ENCODE data around the gene APBA2. TPM values are rescaled to one million over a fixed set of nuclear protein-coding genes. Genes with fewer than 3 reads are reported as not detected.

APBA2 gene
- polyA plus RNA-seq, 1 donor (not counting 4 experiments of a cell fraction or from before 2014, with no cell fraction given) = 5.5 TPM

DNA sequence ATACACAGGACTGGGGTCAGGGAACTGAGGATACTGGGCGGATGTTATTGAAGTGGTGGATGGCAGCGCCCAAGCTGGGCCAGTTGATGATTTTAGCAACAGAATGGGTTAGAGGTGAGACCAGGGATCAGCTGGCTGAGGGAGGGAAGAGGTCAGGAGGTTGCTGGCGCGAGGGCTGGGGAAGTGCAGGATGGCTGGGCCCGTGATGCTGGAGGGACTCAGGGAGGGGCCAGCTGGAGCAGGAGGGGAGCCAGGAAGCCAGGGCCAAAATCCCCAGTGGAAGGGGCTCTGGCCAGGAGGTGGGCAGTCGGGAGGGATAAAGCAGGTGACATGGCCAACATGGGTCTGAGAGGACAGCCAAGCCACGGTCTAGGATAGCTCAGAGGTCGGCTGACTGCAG is 205.9 kb downstream of the APBA2 start:
- Histone ChIP-seq H3K9me1 (ENCODE audit: control insufficient read depth, extremely low read depth, insufficient read depth, low read length) (no peaks in the 10 kb centered on the region), H3K4me3 (ENCODE audit: control insufficient read depth in 2 of 3, extremely low read depth in 1 of 3, insufficient read depth in 2 of 3, low read depth in 1 of 3, low read length in 3 of 3) (no peak overlapping the region), H3K27me3 (ENCODE audit: control insufficient read depth, extremely low read depth, insufficient read depth, low read length) (no peaks in the 10 kb centered on the region), H4K20me1 (ENCODE audit: control insufficient read depth, extremely low read depth, insufficient read depth, low read length) (no peaks in the 10 kb centered on the region), H3K36me3 (ENCODE audit: control insufficient read depth in 2 of 2, extremely low read depth in 1 of 2, insufficient read depth in 2 of 2, low read length in 2 of 2) (no peaks in the 10 kb centered on the region), H2AFZ (ENCODE audit: control insufficient read depth, low read length) (no peak overlapping the region), H3K27ac (ENCODE audit: control insufficient read depth, insufficient read depth, low read length) (no peak overlapping the region), H3K9me3 (ENCODE audit: control insufficient read depth, low read depth, low read length) (no peaks in the 10 kb centered on the region), H3K79me2 (ENCODE audit: control insufficient read depth, insufficient read depth, low read length) (no peaks in the 10 kb centered on the region), H3K4me2 (ENCODE audit: control insufficient read depth, extremely low read depth, insufficient read depth, low read depth, low read length) (no peak overlapping the region), H3K4me1 (ENCODE audit: control insufficient read depth, extremely low read depth, insufficient read depth, low read length) (no peaks in the 10 kb centered on the region), H3K9ac (ENCODE audit: control insufficient read depth, extremely low read depth, insufficient read depth, low read length) (no peak overlapping the region)
- DNase-seq (ENCODE audit: low read depth, low spot score) (no peak), FAIRE-seq (no peak)
- TF ChIP-seq, protein P1, sequence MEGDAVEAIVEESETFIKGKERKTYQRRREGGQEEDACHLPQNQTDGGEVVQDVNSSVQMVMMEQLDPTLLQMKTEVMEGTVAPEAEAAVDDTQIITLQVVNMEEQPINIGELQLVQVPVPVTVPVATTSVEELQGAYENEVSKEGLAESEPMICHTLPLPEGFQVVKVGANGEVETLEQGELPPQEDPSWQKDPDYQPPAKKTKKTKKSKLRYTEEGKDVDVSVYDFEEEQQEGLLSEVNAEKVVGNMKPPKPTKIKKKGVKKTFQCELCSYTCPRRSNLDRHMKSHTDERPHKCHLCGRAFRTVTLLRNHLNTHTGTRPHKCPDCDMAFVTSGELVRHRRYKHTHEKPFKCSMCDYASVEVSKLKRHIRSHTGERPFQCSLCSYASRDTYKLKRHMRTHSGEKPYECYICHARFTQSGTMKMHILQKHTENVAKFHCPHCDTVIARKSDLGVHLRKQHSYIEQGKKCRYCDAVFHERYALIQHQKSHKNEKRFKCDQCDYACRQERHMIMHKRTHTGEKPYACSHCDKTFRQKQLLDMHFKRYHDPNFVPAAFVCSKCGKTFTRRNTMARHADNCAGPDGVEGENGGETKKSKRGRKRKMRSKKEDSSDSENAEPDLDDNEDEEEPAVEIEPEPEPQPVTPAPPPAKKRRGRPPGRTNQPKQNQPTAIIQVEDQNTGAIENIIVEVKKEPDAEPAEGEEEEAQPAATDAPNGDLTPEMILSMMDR (optimal IDR thresholded peaks at IDR 0.05 in 1 of 3, IDR thresholded peaks at IDR 0.05 in 1 of 3, conservative IDR thresholded peaks at IDR 0.05 in 1 of 3; ENCODE audit: extremely low read depth in 1 of 3, insufficient read depth in 2 of 3, low read length in 3 of 3) = no peak
- TF ChIP-seq EZH2 (IDR thresholded peaks at IDR 0.05; ENCODE audit: low read length) = no peak
- dilution Hi-C loops (cut with MboI; ENCODE audit: extremely low pct_ligation_motif_present, low sequenced_read_pairs) = no loop called here

DNA sequence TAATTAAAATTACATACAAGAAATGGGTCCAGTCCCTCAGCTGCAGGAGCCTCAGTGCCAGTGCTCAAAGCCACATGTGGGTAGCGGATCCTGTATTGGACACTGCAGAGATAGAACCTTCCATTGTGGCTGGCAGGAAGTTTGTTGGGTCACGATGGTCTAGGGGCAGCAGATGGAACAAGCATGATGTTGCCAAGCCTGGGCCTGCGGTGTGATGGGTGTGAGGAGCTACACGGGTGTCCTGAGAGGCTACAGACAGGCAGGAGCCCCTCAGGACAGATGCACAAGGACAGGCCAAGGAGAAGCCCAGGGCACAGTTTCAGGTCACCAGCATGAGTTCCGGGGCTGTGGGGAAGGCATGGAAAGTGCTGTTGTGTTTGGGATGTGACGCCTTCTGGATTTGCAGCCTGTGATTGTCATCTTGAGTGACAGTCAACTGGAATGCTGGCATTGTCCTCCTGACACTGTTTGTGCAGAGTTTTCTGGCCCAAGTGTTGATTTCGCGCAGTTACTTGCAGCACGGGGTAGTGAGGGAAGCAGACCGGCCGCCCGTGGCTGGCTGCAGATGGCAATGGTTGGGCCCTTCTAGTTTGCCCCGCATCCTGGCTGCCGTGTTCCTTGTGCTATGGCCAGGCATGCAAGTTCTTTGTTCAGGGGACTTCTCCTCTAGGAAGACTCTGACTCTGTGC is 206.7 kb downstream of the APBA2 start:
- no peaks in the 10 kb centered on the region for H4K20me1 ChIP-seq (ENCODE audit: control insufficient read depth, extremely low read depth, insufficient read depth, low read length)
- H3K9ac ChIP-seq (ENCODE audit: control insufficient read depth, extremely low read depth, insufficient read depth, low read length) = no peak overlapping the region
- no peak for TF ChIP-seq EZH2 (IDR thresholded peaks at IDR 0.05; ENCODE audit: low read length)
- TF ChIP-seq, protein P1 (optimal IDR thresholded peaks at IDR 0.05 in 1 of 3, IDR thresholded peaks at IDR 0.05 in 1 of 3, conservative IDR thresholded peaks at IDR 0.05 in 1 of 3; ENCODE audit: extremely low read depth in 1 of 3, insufficient read depth in 2 of 3, low read length in 3 of 3) = no peak
- H3K27ac ChIP-seq (ENCODE audit: control insufficient read depth, insufficient read depth, low read length) = no peak overlapping the region
- dilution Hi-C loops (cut with MboI; ENCODE audit: extremely low pct_ligation_motif_present, low sequenced_read_pairs) = no loop called here
- no peaks in the 10 kb centered on the region for H3K36me3 ChIP-seq (ENCODE audit: control insufficient read depth in 2 of 2, extremely low read depth in 1 of 2, insufficient read depth in 2 of 2, low read length in 2 of 2)
- no peak for DNase-seq (ENCODE audit: low read depth, low spot score)
- no peak overlapping the region for H2AFZ ChIP-seq (ENCODE audit: control insufficient read depth, low read length)
- no peak for FAIRE-seq
- no peaks in the 10 kb centered on the region for H3K9me3 ChIP-seq (ENCODE audit: control insufficient read depth, low read depth, low read length)
- H3K4me3 ChIP-seq (ENCODE audit: control insufficient read depth in 2 of 3, extremely low read depth in 1 of 3, insufficient read depth in 2 of 3, low read depth in 1 of 3, low read length in 3 of 3) = no peak overlapping the region
- no peaks in the 10 kb centered on the region for H3K9me1 ChIP-seq (ENCODE audit: control insufficient read depth, extremely low read depth, insufficient read depth, low read length)
- H3K4me1 ChIP-seq (ENCODE audit: control insufficient read depth, extremely low read depth, insufficient read depth, low read length) = no peaks in the 10 kb centered on the region
- no peaks in the 10 kb centered on the region for H3K79me2 ChIP-seq (ENCODE audit: control insufficient read depth, insufficient read depth, low read length)
- no peak overlapping the region for H3K4me2 ChIP-seq (ENCODE audit: control insufficient read depth, extremely low read depth, insufficient read depth, low read depth, low read length)
- no peaks in the 10 kb centered on the region for H3K27me3 ChIP-seq (ENCODE audit: control insufficient read depth, extremely low read depth, insufficient read depth, low read length)
